GM19455 (cell line): ENCODE results near the gene ADCYAP1R1.

ENCODE experiments used
- ATAC-seq: cut with Tn5 transposase; IDR thresholded peaks from one replicate; pipeline ENCODE4 v1.9.1; 2021; ENCODE audit not compliant: unreplicated experiment

Gene ADCYAP1R1

DNA sequence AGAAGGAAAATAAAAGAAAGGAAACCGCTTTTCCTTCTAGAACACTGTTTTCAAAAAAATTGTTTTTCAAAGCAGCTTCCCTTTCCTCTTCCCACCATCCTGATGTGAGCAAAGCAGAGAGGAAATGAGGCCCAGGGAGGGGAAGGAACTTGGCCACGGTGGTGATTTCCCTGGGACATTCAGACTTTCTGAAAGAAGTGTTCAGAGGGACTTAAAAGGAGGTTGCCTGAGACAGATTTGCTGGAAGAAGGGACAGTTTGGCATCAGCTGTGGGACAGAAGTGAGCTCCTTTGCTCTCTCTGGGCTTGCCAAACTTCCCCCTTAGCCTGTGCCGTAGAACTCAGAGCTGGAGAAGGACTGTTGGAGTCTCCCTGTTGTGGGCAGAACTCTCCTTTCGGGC is 30.3 kb downstream of the ADCYAP1R1 start:
- ATAC-seq: no peak

DNA sequence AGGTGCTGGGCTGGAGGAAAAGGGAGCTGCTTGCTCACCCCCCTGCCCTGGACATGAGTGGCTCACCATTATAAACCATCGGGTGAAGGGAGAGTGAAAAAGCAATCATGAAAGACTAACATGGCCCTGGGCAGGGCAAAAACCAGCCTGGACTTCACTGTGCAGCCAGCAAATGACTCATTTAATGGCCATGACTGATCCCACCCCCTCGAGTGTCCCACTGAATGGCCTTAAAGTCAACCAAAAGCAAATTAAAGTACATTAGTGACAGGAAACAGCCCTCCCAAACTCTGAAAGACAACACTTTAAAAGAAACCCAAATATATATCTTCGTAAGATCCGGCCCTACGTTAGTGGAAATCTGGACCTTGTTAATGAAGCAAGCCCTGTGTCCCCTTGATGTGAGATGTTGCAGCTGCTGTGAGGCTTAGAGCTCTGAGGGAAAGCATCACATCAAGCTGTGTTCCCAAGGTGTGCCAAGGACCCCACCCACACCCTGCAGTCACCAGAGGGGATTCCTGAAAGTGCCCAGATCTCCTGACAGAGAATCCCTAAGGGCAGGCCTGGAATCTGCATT is 31.2 kb downstream of the ADCYAP1R1 start:
- ATAC-seq: no peak

DNA sequence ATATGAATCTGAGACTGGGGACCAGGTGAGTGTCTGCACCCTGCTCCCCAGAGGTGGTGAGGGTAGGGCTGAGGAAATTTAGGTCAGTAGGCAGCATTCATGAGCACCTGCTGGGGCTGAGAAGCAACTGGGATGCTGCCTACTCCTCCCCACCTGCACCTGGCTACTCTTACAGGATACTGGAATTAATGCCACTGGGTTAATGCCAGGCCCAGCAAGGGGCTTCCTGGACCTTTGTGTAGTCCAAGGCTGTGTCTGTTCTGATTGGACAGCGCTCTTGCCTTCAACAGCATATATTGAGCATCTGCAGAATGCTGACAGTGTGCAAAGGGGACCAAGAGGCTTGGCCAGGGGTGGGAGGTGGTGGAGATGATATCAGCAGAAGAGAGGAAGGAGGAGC is 32.1 kb downstream of the ADCYAP1R1 start:
- ATAC-seq: no peak

GRCh38 chr7:31087351-31087750 is 35.2 kb downstream of the ADCYAP1R1 start:
- no peak for ATAC-seq

GRCh38 chr7:31091924-31092434 is 39.9 kb downstream of the ADCYAP1R1 start:
- no peak for ATAC-seq

DNA sequence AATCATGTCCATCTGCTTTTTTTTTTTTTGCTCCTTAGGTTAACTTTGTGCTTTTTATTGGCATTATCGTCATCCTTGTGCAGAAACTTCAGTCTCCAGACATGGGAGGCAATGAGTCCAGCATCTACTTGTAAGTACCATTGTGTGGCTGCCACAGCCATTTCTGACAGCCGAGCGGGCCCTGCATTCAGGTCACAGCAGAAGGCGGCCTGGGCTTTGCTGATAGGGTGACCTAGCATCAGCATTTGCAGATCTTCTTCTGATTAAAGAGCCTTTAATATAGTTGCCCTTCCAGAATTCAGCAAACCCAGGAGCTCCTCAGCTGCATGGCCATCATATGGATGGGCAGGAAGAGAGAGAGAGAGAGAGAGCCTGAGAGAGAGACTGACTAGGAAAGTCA is 40.5 kb downstream of the ADCYAP1R1 start:
- ATAC-seq: no peak

DNA sequence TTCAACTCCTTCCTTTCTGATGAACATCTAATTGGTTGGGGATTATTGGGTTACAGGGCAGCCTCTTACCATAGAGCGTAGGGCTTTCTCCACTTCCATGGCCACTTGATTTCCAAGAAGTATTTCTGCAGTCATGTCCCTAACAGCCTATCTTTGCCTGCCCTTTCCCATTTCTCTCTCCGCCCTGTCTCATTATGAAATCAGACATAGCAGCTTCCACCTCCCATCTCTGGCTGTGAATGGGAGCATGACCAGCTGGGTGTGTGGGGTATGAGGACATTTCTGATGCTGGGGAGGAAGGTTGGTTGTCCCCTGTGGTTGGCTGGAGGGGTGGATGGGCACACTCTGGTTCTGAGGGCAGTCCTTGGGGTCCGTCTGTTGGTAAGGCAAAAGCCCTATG is 41.2 kb downstream of the ADCYAP1R1 start:
- no peak for ATAC-seq

GRCh38 chr7:31094271-31094670 is 42.2 kb downstream of the ADCYAP1R1 start:
- no peak for ATAC-seq

GRCh38 chr7:31095286-31096197 is 43.4 kb downstream of the ADCYAP1R1 start:
- ATAC-seq: no peak

- ATAC-seq: no peak
Observed at GRCh38 chr7:31096198-31096876, 44.2 kb downstream of the ADCYAP1R1 start.

GRCh38 chr7:31096877-31097258 is 44.8 kb downstream of the ADCYAP1R1 start:
- ATAC-seq: no peak

GRCh38 chr7:31098642-31099360 is 46.7 kb downstream of the ADCYAP1R1 start:
- no peak for ATAC-seq

DNA sequence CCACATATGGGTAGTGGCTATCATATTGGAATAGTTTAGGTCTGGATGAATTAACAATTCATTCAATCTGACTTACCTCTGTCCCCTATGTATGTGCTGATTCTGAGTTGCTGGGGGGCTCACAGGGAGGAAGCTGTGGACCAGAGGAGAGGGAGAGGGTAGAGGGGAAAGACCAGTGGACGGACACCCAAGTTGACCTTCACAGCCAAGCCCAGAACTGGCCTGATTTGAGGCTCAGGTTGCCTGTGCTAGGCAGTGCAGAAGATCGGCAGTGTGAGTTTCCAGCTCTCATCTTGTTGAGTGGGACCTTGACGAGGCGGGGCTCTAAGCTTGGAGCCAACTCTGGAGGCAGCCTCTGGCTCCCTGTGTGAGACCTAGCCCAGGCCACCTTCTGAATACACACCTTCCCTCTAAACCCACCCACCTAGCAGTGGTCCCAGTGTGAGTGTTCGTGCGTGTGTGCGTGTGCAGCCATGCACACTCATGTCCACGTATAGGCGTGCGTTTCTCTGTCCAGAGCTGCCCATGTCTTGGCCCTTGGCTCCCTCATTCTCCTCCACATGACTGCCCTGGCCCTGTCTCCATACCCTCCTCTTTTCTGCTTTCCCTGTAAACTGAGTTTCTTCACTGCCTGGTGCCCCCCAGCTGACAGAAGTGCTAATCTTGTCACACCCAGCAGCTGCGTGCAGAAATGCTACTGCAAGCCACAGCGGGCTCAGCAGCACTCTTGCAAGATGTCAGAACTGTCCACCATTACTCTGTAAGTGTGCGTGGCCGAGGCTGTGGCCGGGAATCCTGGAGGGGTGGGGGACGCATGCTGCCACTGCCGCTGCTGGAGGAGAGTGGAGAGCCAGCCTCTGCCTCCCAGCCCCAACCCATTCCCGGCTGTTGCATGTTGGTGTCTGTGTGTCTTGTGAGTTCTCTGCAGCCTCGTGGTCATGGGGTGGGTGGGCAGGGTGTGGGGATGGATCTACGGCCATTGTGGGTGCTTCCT is 47.6 kb downstream of the ADCYAP1R1 start:
- no peak for ATAC-seq

DNA sequence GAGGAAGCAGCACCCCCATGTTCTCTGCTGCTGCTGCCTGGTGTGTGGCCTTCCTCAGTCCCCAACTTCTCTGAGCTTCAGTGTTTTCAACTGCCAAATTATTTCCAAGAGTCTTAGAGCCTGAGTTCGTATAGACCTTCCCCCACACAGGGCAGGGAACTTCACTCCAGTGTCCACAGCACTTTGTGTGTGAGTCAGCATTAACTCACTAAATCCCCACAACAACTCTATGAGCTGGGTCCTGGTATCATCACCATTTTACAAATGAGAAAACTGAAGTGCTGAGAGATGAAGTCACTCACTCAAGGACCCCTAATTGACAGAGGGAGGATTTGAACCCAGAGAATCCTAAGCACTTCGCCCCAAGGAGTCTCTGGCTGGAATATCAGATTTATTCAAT is 48.3 kb downstream of the ADCYAP1R1 start:
- ATAC-seq: no peak

DNA sequence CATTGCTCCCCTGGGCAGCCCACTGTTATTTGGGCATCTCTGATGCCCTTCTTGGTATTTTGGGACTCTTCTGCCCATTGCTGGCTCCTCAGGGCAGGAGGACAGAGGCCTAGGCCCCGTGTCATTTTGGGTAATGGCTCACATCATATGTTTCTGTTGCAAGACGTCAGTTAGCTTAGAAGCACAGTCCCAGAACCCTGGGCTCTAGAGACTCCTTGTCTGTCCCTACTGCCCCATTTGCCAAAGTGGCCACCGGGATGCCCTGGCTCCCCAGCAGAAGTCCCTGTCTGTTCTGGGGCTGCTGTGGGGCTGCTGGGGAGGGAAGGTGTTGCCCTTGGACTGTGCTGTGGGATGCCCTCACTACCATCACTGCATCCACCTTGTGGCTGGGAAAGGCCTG is 48.8 kb downstream of the ADCYAP1R1 start:
- ATAC-seq: no peak

- ATAC-seq: no peak
Observed at GRCh38 chr7:31101544-31101943, 49.4 kb downstream of the ADCYAP1R1 start.

- ATAC-seq: no peak
Observed at GRCh38 chr7:31102151-31102972, 50.3 kb downstream of the ADCYAP1R1 start.

- ATAC-seq: no peak
Observed at GRCh38 chr7:31102973-31103850, 51.1 kb downstream of the ADCYAP1R1 start.
